RCC 7860 (cell line): Measurements from ENCODE around the gene RETN.
"Not testable (repeated sequence)": the region's sequence is repeated elsewhere in the genome, so short reads cannot be mapped to it uniquely, and the experiment has no call there.

Experiments used
- DNase-seq: peaks from one replicate; pipeline ENCODE4 v3.0.0-alpha.2; 2015; ENCODE audit warnings: low spot score
- FAIRE-seq: peaks from 2 replicates; lab custom pipeline; 2012; peaks lifted over from hg19 to GRCh38; lab: Jason Lieb, UNC

The RETN gene

DNA sequence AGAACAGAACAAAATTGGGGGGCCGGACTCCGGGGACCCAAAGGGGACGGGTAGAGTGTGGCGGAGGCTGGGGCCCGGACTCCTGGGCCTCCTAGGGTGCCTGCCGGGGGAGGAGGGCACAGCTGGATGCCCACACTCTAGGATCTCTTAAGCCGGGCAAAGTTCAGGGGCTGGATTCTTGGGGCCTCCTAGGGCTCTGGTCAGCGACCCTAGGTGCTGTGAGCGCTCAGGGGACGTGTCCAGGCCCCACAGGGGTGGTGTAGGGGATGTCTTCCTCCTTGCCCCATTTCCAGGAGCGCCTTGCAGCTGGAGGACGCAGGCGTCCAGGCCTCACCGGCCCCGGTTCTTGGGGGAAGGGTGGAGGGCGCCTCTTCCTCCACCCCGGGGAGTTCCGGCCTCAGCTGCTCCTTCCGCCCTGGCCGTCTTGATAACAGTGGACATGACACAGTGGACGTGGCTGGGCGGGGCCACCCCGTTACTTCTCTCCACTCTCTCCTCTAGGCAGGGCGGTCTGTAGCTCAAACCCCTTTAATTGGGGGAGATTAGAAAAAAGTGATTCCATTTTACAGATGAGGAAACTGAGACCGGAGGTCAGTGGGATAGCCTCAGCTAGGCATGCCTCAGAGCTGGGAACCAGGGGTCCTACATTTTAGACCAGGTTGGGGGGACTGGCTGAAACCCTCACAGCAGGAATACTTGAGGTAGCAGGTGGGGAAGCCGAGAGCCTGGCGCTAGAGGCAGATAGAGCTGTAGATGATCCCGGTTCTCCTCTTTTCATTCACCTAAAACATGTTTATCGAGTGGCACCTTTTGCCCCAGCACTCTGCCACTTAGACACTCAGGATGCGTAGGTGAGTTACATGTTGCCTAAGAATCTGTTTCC is 31.2 kb upstream of the RETN start:
- peak; percentile 34 for DNase-seq
- no peak for FAIRE-seq

DNA sequence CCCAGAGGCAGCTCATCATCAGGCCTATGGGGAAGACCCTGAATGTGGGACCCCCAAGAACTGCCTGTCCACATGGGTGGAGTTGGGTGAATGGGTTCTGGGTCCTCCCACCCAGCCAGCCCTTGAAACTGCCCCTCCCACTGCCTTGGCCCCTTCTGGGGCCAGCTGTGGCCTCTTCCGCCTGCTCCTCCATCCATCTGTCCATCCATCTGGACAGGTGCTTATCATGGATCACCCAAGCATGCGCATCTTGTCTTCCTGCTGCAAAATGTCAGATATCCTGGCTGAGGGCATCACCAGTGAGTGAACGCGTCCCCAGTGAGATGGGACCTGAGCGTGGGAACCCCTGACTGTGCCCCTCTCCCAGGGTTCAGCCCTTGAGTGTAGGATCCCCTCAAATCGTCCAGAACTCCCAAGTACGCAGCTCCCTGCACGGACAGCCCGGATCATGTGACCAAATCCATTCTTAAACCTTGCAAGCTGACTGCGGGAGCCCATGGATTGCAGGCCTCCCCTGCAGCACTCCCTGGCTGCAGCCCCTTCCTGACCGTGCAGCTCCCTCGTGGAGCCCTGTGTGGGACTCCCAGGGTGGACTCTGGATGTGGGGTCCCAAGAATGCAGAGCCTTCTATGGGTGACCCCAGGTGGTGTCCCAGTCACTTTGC is 29.9 kb upstream of the RETN start:
- DNase-seq: no peak
- no peak for FAIRE-seq

- FAIRE-seq (no peak), DNase-seq (no peak)
Measured at GRCh38 chr19:7639863-7640348, 28.9 kb upstream of the RETN start.

GRCh38 chr19:7640803-7641202 is 28.0 kb upstream of the RETN start:
- no peak for FAIRE-seq

GRCh38 chr19:7641290-7642276 is 27.3 kb upstream of the RETN start:
- FAIRE-seq (no peak), DNase-seq (no peak)

More at GRCh38 chr19:7640803-7641202, 28.0 kb upstream of the RETN start:
- DNase-seq: no peak

GRCh38 chr19:7642295-7643030 is 26.4 kb upstream of the RETN start:
- DNase-seq (no peak), FAIRE-seq (no peak)

GRCh38 chr19:7643031-7643415 is 25.8 kb upstream of the RETN start:
- no peak for DNase-seq

DNA sequence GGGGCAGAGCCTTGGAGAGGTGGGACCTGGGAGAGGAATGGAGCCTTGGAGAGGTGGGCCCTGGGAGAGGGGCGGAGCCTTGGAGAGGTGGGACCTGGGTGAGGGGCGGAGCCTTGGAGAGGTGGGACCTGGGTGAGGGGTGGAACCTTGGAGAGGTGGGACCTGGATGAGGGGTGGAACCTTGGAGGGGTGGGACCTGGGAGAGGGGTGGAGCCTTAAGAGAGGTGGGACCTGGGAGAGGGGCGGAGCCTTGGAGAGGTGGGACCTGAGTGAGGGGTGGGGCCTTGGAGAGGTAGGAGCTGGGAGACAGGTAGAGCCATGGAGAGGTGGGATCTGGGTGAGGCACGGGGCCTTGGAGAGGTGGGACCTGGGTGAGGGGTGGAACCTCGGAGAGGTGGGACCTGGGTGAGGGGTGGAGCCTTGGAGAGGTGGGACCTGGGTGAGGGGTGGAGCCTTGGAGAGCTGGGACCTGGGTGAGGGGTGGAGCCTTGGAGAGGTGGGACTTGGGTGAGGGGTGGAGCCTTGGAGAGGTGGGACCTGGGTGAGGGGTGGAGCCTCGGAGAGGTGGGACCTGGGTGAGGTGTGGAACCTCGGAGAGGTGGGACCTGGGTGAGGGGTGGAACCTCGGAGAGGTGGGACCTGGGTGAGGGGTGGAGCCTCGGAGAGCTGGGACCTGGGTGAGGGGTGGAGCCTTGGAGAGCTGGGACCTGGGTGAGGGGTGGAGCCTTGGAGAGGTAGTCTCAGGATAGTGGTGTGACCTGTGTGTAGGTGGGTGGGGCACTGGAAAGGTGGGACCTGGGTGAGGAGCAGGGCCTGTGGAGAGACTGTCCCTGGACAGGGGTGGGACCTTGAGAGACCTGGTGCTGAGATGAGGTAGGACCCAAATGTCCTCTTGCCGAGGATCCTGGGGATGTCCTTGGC is 25.0 kb upstream of the RETN start:
- FAIRE-seq, DNase-seq: not testable (repeated sequence)

More at GRCh38 chr19:7643031-7643415, 25.8 kb upstream of the RETN start:
- no peak for FAIRE-seq

- no peak for FAIRE-seq
- no peak for DNase-seq
Measured at GRCh38 chr19:7644550-7644877, 24.3 kb upstream of the RETN start.

- no peak for DNase-seq
- no peak for FAIRE-seq
Measured at GRCh38 chr19:7645163-7645562, 23.7 kb upstream of the RETN start.

GRCh38 chr19:7645656-7646425 is 23.0 kb upstream of the RETN start:
- DNase-seq: no peak
- no peak for FAIRE-seq

- DNase-seq: no peak
- no peak for FAIRE-seq
Measured at GRCh38 chr19:7646426-7646700, 22.5 kb upstream of the RETN start.

DNA sequence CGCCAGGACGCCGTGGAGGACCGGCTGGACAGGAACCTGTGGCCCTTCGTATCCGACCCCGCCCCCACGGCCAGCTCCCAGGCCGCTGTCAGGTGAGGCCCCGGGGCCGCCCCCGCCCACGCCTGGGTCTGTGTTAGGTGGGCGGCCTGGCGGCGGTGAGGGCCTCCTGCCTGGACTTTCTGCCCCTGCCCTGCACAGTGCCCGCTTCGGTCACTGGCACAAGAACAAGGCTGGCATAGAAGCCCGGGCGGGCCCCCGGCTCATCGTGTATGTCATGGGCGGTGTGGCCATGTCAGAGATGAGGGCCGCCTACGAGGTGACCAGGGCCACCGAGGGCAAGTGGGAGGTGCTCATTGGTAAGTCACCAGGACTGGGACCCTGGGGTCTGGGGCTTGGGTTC is 21.7 kb upstream of the RETN start:
- DNase-seq: no peak
- FAIRE-seq: no peak

- FAIRE-seq: no peak
- DNase-seq: no peak
Measured at GRCh38 chr19:7648265-7649014, 20.4 kb upstream of the RETN start.

GRCh38 chr19:7650148-7650547 is 18.7 kb upstream of the RETN start:
- no peak for DNase-seq
- no peak for FAIRE-seq

DNA sequence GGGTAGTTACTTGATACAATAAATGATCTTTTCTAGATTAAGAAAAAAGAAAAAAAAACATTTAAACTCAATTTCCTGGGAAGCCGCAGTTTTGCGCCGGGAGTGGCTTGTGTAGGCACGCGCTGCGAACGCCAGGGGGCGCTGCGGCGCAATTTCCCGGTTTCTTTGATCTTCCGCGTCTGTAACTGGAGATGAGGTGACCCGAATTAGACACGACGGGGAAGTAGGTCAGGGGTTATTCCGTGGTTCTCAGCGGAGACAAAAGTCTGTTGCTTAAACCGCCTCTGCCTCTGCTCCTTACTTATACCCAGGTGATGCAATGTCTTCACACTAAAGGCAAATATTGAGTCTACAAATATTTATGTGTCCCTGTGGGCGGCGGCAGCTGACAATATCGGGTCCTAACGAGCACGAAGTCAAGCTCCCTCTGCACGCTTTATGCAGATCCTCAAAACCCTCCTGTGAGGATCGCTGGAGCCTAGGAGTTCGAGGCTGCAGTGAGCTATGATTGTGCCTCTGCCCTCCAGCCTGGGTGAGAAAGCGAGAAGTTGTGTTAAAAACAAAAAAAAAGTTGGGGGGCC is 16.7 kb upstream of the RETN start:
- DNase-seq: peak; percentile 53
- peak; percentile 58 for FAIRE-seq

GRCh38 chr19:7654401-7654800 is 14.4 kb upstream of the RETN start:
- FAIRE-seq (no peak), DNase-seq (no peak)

- FAIRE-seq (no peak), DNase-seq (no peak)
Measured at GRCh38 chr19:7655581-7655980, 13.3 kb upstream of the RETN start.
